ENCODE data around the gene RDH13. TPM values are rescaled to one million over a fixed set of nuclear protein-coding genes. Genes with fewer than 3 reads are reported as not detected.

The RDH13 gene
- polyA plus RNA-seq, 1 of the 3 experiments (the other 2 are of a cell fraction), result 9.6 TPM

GRCh38 chr19:55048446-55048845 lies 14.5 kb downstream of the RDH13 start (continued):
- TF ChIP-seq EZH2phosphoT487 (IDR thresholded peaks at IDR 0.05; ENCODE audit: borderline replicate concordance, low read depth) (no peak), TAF1 (IDR thresholded peaks at IDR 0.05; ENCODE audit: borderline replicate concordance, low read depth, low read length) (no peak), SIN3A (IDR thresholded peaks at IDR 0.05; ENCODE audit: borderline replicate concordance, low read depth, low read length) (no peak), FOSL2 (IDR thresholded peaks at IDR 0.05; ENCODE audit: borderline replicate concordance, low read depth) (no peak), TCF12 (IDR thresholded peaks at IDR 0.05) (no peak), REST (IDR thresholded peaks at IDR 0.05; ENCODE audit: low read depth, low read length) (no peak)

DNA sequence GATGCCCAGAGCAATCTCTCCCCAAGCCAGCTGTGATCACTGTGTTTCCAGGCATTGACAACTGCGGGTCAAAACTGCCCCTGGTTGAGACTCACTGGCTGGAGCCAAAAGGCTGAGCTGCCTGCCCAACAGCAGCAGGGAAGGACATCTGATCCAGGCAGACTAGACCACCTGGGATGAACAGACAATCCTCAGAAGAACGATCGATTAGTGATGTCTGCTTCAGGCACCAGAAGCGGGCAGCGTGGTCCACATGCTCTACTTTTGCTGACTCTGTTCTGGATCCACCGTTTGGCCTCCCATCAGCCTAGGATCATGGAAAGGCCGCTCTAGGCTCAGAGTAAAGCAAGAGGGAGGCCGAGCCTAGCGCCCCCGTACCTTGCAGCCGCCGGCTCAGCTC lies 15.0 kb downstream of the RDH13 start:
- Histone ChIP-seq H3K9me3 (no peaks in the 10 kb centered on the region), H3K27me3 (ENCODE audit: insufficient read depth) (no peaks in the 10 kb centered on the region), H3K36me3 (replicated peaks in 1 of 2; ENCODE audit: control insufficient read depth in 1 of 2, insufficient read depth in 2 of 2, low read length in 1 of 2) (peaks cover 0 to 43% of the 10 kb centered on the region in 2 experiments), H3K79me2 (ENCODE audit: insufficient read depth) (no peaks in the 10 kb centered on the region), H3K9ac (no peak overlapping the region), H3K9me2 (no peaks in the 10 kb centered on the region), H3K4me1 (ENCODE audit: control insufficient read depth in 1 of 2, insufficient read depth in 2 of 2, low read depth in 1 of 2, low read length in 1 of 2) (no peaks in the 10 kb centered on the region), H3K27ac (ENCODE audit: low read depth in 2 of 2, low read length in 1 of 2) (no peak overlapping the region), H3K4me3 (ENCODE audit: low read depth in 2 of 2, low read length in 1 of 2) (no peak overlapping the region), H3K4me2 (no peak overlapping the region), H3F3A (replicated peaks; ENCODE audit: insufficient read depth) (no peaks in the 10 kb centered on the region), H2AFZ (ENCODE audit: low read depth) (no peak overlapping the region), H4K20me1 (ENCODE audit: insufficient read depth) (no peaks in the 10 kb centered on the region)
- ChIA-PET POLR2A (no interaction called here), CTCF (no interaction called here)
- no peak for DNase-seq
- WGBS (ENCODE audit: low lambda C conversion rate), result 87% methylated on average over 12 of the region's 12 CpGs
- TF ChIP-seq POLR2AphosphoS5 (IDR thresholded peaks at IDR 0.05; ENCODE audit: low read depth, low read length) (no peak), NFIC (IDR thresholded peaks at IDR 0.05; ENCODE audit: borderline replicate concordance) (no peak), RFX5 (IDR thresholded peaks at IDR 0.05; ENCODE audit: low read length) (no peak), SIN3A (IDR thresholded peaks at IDR 0.05; ENCODE audit: borderline replicate concordance, low read depth, low read length) (no peak), NRF1 (IDR thresholded peaks at IDR 0.05; ENCODE audit: low read depth, low read length) (no peak), JUND (IDR thresholded peaks at IDR 0.05) (no peak), MXI1 (IDR thresholded peaks at IDR 0.05; ENCODE audit: low read depth, low read length) (no peak), MEF2A (IDR thresholded peaks at IDR 0.05; ENCODE audit: borderline replicate concordance, low read depth) (no peak), SMC3 (IDR thresholded peaks at IDR 0.05; ENCODE audit: low read depth, low read length) (no peak)
- TF ChIP-seq, protein P1, sequence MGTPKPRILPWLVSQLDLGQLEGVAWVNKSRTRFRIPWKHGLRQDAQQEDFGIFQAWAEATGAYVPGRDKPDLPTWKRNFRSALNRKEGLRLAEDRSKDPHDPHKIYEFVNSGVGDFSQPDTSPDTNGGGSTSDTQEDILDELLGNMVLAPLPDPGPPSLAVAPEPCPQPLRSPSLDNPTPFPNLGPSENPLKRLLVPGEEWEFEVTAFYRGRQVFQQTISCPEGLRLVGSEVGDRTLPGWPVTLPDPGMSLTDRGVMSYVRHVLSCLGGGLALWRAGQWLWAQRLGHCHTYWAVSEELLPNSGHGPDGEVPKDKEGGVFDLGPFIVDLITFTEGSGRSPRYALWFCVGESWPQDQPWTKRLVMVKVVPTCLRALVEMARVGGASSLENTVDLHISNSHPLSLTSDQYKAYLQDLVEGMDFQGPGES (IDR thresholded peaks at IDR 0.05; ENCODE audit: low read depth, low read length), result no peak
